Karpas-422 (cell line): ENCODE results near the gene HIPK1. TPM values are rescaled to one million over a fixed set of nuclear protein-coding genes. Genes with fewer than 3 reads are reported as not detected.
A peak's percentile ranks its signal among the peaks of the same experiment; 100 is the strongest.

Experiments
- DNase-seq: peaks from one replicate; pipeline ENCODE4 v3.0.0-alpha.2; 2015
- H2AFZ ChIP-seq: fragments of 200-600 bp; sonication (generic); 2 replicates; pipeline ENCODE4 v1.6.1; 2014; ENCODE audit warnings: antibody characterized with exemption, low read length, mixed read lengths
- H3K27ac ChIP-seq: fragments of 200-600 bp; sonication (generic); 2 replicates; pipeline ENCODE4 v1.5.1; 2014; ENCODE audit warnings: mild to moderate bottlenecking, low read length, moderate library complexity
- H3K27me3 ChIP-seq: fragments of 200-600 bp; sonication (generic); 2 replicates; pipeline ENCODE4 v1.6.1; 2014; ENCODE audit warnings: low read length, mixed read lengths
- H3K36me3 ChIP-seq: fragments of 200-600 bp; sonication (generic); 2 replicates; pipeline ENCODE4 v1.6.1; 2014; ENCODE audit warnings: low read length, mixed read lengths; ENCODE audit not compliant: insufficient read depth
- H3K4me1 ChIP-seq: fragments of 200-600 bp; sonication (generic); 2 replicates; pipeline ENCODE4 v1.6.1; 2014; ENCODE audit warnings: mild to moderate bottlenecking, low read length, mixed read lengths
- H3K4me2 ChIP-seq: fragments of 200-600 bp; sonication (generic); 2 replicates; pipeline ENCODE4 v1.6.1; 2014; ENCODE audit warnings: low read length, low read depth, mild to moderate bottlenecking; ENCODE audit not compliant: poor library complexity, severe bottlenecking
- H3K4me3 ChIP-seq: fragments of 200-600 bp; sonication (generic); 2 replicates; pipeline ENCODE4 v1.5.1; 2014; ENCODE audit warnings: mild to moderate bottlenecking, antibody characterized with exemption, low read length, mixed read lengths
- H3K79me2 ChIP-seq: fragments of 200-600 bp; sonication (generic); 2 replicates; pipeline ENCODE4 v1.6.1; 2014; ENCODE audit warnings: mild to moderate bottlenecking, low read length, mixed read lengths
- H3K9ac ChIP-seq: fragments of 200-600 bp; sonication (generic); 2 replicates; pipeline ENCODE4 v1.6.0; 2014; ENCODE audit warnings: low read length
- H3K9me2 ChIP-seq: fragments of 200-600 bp; sonication (generic), shearing (Covaris generic); replicated peaks from 2 replicates; pipeline ENCODE4 v1.6.0; 2014; ENCODE audit warnings: mild to moderate bottlenecking, low read length, moderate library complexity; ENCODE audit not compliant: insufficient read depth
- H3K9me3 ChIP-seq: fragments of 300-700, 200-600 bp; sonication (generic); 2 replicates; pipeline ENCODE4 v1.6.1; 2014; ENCODE audit warnings: low read length, mixed read lengths
- H4K20me1 ChIP-seq: fragments of 200-600 bp; sonication (generic); 2 replicates; pipeline ENCODE4 v1.6.1; 2014; ENCODE audit warnings: mild to moderate bottlenecking, antibody characterized with exemption, low read length, low read depth; ENCODE audit not compliant: insufficient read depth
- total RNA-seq: library from RNA; depleted of rRNA; stranded (reverse); fragments of >200 nt; shearing (Covaris generic); gene quantifications from 2 replicates; pipeline ENCODE4 v1.2.3, GENCODE V29; 2014; ENCODE audit warnings: low replicate concordance

HIPK1 gene
- total RNA-seq, 1 experiment from 2014 or later, result 36.0 TPM

DNA sequence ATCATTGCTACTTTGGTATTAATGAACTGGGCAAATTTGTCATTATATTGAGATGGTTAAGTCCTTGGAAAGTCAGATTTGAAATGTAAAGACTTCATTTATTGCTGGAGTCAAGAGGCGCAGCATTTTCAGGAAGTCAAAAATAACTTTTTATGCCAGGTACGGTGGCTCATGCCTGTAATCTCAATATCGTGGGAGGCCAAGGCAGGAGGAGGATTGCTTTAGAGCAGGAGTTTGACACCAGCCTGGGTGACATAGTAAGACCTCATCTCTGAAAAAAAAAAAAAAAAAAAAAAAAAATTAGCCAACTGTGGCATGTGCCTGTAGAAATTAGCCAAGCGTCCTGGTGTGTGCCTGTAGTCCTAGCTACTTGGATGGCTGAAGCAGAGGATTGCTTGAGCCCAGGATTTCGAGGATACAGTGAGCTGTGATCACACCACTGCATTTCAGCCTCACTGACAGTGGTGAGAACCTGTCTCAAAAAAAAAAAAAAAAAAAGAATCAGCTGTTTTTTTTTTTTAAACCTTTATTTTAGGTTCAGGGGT lies 5.5 kb downstream of the HIPK1 start:
- no peak for DNase-seq
- Histone ChIP-seq H3K4me1 (peaks cover 53% of the 10 kb centered on the region), H4K20me1 (peaks cover 16% of the 10 kb centered on the region; the same call in 1 of the 2 replicates), H3K36me3 (no peaks in the 10 kb centered on the region), H2AFZ (no peak overlapping the region), H3K9me3 (no peaks in the 10 kb centered on the region), H3K27me3 (no peaks in the 10 kb centered on the region), H3K9me2 (no peaks in the 10 kb centered on the region), H3K79me2 (peaks cover 99% of the 10 kb centered on the region), H3K4me3 (no peak overlapping the region), H3K27ac (no peak overlapping the region), H3K9ac (no peak overlapping the region), H3K4me2 (no peak overlapping the region)

DNA sequence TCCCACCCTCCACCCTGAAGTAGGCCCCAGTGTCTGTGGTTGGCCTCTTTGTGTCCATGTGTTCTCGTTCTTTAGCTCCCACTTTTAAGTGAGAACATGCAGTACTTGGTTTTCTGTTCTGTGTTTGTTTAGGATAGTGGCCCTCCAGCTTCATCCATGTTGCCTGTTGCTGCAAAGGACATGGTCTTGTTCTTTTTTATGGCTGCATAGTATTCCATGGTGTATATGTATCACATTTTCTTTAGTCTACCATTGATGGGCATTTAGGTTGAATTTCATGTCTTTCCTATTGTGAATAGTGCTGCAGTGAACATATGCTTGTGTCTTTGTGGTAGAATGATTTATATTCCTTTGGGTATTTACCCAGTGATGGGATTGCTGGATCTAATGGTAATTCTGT lies 6.1 kb downstream of the HIPK1 start:
- H3K4me2 ChIP-seq, result no peak overlapping the region
- H4K20me1 ChIP-seq, result peaks cover 14% of the 10 kb centered on the region; the same call in 1 of the 2 replicates
- DNase-seq, result no peak
- no peak overlapping the region for H3K9ac ChIP-seq
- H3K27ac ChIP-seq, result no peak overlapping the region
- H3K9me3 ChIP-seq, result no peaks in the 10 kb centered on the region
- H3K4me1 ChIP-seq, result peaks cover 53% of the 10 kb centered on the region
- H3K4me3 ChIP-seq, result no peak overlapping the region
- H3K36me3 ChIP-seq, result peaks cover 3% of the 10 kb centered on the region; the same call in 1 of the 2 replicates
- no peak overlapping the region for H2AFZ ChIP-seq
- no peaks in the 10 kb centered on the region for H3K27me3 ChIP-seq
- H3K9me2 ChIP-seq, result no peaks in the 10 kb centered on the region
- H3K79me2 ChIP-seq, result peaks cover 100% of the 10 kb centered on the region

DNA sequence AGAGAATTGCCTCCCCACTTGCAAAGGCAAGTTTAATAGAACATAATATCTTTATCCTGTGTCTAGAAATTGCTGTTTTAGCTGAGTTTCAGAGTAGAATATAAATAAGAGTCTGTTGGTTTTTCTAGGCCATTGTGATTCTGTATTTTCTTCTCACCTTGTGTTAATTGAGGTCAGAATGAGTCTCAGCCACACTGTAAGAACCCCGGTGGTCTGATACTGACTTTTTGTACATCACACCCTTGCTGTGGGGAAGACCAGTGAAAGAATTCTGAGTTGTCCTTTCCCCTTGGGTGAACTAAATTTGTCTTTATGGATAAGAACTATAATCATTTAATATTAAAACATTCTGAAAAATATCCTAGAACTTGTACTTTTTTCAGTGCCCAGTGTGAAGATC lies 6.8 kb downstream of the HIPK1 start:
- Histone ChIP-seq H3K27me3 (no peaks in the 10 kb centered on the region), H3K9ac (no peak overlapping the region), H3K9me3 (no peaks in the 10 kb centered on the region), H3K4me1 (peaks cover 50% of the 10 kb centered on the region), H3K27ac (peak overlapping the region; percentile 16; the same call in 1 of the 2 replicates), H3K9me2 (no peaks in the 10 kb centered on the region), H3K79me2 (peaks cover 100% of the 10 kb centered on the region), H3K4me2 (no peak overlapping the region), H2AFZ (no peak overlapping the region), H4K20me1 (peaks cover 11% of the 10 kb centered on the region; the same call in 1 of the 2 replicates), H3K36me3 (peaks cover 10% of the 10 kb centered on the region), H3K4me3 (no peak overlapping the region)
- DNase-seq, result no peak

DNA sequence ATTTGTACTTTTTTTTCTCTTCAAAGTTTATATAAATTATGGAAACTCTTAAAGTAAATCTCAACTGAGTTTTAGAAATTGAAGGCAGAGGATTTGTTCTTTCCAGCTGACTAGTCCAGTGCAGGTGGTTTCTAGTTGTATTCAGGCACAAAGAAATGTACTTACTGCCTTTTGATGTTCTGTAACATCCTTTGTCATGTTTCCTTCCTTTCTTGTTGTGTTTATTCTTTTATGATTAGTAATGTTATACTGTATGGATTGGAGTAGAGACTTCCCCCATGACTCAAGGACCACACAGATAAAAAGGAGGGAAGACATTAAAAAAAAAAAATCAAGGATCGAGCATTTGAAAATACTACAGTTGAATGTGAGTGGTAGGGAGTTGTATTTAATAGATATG lies 8.0 kb downstream of the HIPK1 start:
- Histone ChIP-seq H3K27me3 (no peaks in the 10 kb centered on the region), H3K9ac (no peak overlapping the region), H3K4me2 (no peak overlapping the region), H3K4me3 (no peak overlapping the region), H2AFZ (no peak overlapping the region), H3K9me2 (no peaks in the 10 kb centered on the region), H3K9me3 (no peaks in the 10 kb centered on the region), H3K36me3 (peaks cover 16% of the 10 kb centered on the region), H4K20me1 (peaks cover 11% of the 10 kb centered on the region; the same call in 1 of the 2 replicates), H3K79me2 (peaks cover 97% of the 10 kb centered on the region), H3K4me1 (peaks cover 38% of the 10 kb centered on the region), H3K27ac (peak overlapping the region; percentile 6; the same call in 1 of the 2 replicates)
- DNase-seq, result no peak

DNA sequence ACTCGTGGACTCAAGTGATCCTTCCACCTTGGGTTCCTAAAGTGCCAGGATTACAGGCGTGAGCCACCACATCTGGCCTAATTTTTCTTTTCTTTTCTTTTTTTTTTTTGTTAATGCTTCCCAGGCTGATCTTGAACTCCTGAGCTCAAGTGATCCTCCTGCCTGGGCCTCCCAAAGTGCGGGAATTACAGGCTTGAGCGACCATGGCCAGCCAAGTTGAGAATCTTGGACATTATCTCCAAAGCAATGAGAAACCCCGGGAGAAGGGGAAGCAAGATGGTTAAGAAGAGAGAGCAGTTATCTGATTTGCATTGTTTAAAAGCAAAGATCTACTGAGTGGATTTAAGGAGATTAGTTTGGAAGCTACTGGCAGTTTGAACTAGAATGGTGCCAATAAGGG lies 9.1 kb downstream of the HIPK1 start:
- H3K79me2 ChIP-seq, result peaks cover 96% of the 10 kb centered on the region
- H4K20me1 ChIP-seq, result peaks cover 11% of the 10 kb centered on the region; the same call in 1 of the 2 replicates
- H3K4me3 ChIP-seq, result no peak overlapping the region
- H3K9me3 ChIP-seq, result no peaks in the 10 kb centered on the region
- no peak overlapping the region for H3K4me2 ChIP-seq
- H3K36me3 ChIP-seq, result peaks cover 23% of the 10 kb centered on the region
- no peak overlapping the region for H3K9ac ChIP-seq
- peaks cover 31% of the 10 kb centered on the region for H3K4me1 ChIP-seq
- H2AFZ ChIP-seq, result no peak overlapping the region
- no peaks in the 10 kb centered on the region for H3K27me3 ChIP-seq
- DNase-seq, result no peak
- H3K9me2 ChIP-seq, result no peaks in the 10 kb centered on the region
- H3K27ac ChIP-seq, result 0 out of 2 replicates have a peak overlapping the region, but pooled peaks have one; percentile 20

DNA sequence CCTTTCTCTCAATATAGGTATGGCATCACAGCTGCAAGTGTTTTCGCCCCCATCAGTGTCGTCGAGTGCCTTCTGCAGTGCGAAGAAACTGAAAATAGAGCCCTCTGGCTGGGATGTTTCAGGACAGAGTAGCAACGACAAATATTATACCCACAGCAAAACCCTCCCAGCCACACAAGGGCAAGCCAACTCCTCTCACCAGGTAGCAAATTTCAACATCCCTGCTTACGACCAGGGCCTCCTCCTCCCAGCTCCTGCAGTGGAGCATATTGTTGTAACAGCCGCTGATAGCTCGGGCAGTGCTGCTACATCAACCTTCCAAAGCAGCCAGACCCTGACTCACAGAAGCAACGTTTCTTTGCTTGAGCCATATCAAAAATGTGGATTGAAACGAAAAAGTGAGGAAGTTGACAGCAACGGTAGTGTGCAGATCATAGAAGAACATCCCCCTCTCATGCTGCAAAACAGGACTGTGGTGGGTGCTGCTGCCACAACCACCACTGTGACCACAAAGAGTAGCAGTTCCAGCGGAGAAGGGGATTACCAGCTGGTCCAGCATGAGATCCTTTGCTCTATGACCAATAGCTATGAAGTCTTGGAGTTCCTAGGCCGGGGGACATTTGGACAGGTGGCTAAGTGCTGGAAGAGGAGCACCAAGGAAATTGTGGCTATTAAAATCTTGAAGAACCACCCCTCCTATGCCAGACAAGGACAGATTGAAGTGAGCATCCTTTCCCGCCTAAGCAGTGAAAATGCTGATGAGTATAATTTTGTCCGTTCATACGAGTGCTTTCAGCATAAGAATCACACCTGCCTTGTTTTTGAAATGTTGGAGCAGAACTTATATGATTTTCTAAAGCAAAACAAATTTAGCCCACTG lies 11.5 kb downstream of the HIPK1 start:
- H3K9me3 ChIP-seq, result no peaks in the 10 kb centered on the region
- no peak overlapping the region for H3K4me3 ChIP-seq
- H3K27ac ChIP-seq, result no peak overlapping the region
- no peak for DNase-seq
- H3K36me3 ChIP-seq, result peaks cover 26% of the 10 kb centered on the region
- no peaks in the 10 kb centered on the region for H3K27me3 ChIP-seq
- peaks cover 7% of the 10 kb centered on the region; the same call in 1 of the 2 replicates for H4K20me1 ChIP-seq
- no peak overlapping the region for H3K9ac ChIP-seq
- H3K79me2 ChIP-seq, result peaks cover 92% of the 10 kb centered on the region
- H3K4me2 ChIP-seq, result no peak overlapping the region
- no peak overlapping the region for H2AFZ ChIP-seq
- peaks cover 32% of the 10 kb centered on the region for H3K4me1 ChIP-seq
- H3K9me2 ChIP-seq, result no peaks in the 10 kb centered on the region

DNA sequence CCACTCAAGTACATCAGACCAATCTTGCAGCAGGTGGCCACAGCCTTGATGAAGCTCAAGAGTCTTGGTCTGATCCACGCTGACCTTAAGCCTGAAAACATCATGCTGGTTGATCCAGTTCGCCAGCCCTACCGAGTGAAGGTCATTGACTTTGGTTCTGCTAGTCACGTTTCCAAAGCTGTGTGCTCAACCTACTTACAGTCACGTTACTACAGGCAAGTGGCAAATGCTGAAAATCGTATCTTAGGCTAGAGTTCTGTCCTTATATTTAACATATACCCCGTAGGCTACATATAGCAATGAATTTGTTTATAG lies 12.1 kb downstream of the HIPK1 start:
- H3K4me2 ChIP-seq, result no peak overlapping the region
- peaks cover 26% of the 10 kb centered on the region for H3K36me3 ChIP-seq
- no peak overlapping the region for H2AFZ ChIP-seq
- H3K4me1 ChIP-seq, result peaks cover 32% of the 10 kb centered on the region
- no peak overlapping the region for H3K9ac ChIP-seq
- H4K20me1 ChIP-seq, result peaks cover 7% of the 10 kb centered on the region; the same call in 1 of the 2 replicates
- no peak overlapping the region for H3K4me3 ChIP-seq
- H3K79me2 ChIP-seq, result peaks cover 92% of the 10 kb centered on the region
- H3K9me3 ChIP-seq, result no peaks in the 10 kb centered on the region
- no peak overlapping the region for H3K27ac ChIP-seq
- no peaks in the 10 kb centered on the region for H3K27me3 ChIP-seq
- DNase-seq, result no peak
- no peaks in the 10 kb centered on the region for H3K9me2 ChIP-seq

DNA sequence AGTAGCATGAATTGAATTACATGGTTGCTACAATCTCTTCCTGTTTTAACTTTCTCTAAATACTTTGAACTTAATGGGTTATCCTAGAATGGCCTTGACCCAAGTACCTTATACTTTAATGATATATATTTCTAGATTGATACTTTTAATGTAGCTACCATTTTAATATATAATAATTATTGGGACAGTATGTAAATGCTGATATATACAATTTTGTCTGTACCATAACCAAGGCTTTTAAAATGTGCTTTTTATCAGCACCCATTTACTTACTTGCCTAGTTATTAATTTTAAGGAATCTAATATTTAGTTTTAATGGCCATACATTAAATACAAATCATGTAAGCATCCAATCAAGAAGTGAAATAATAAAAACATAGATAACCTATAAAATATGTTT lies 13.4 kb downstream of the HIPK1 start:
- H3K27me3 ChIP-seq, result no peaks in the 10 kb centered on the region
- H3K4me1 ChIP-seq, result peaks cover 34% of the 10 kb centered on the region
- no peak overlapping the region for H2AFZ ChIP-seq
- H3K79me2 ChIP-seq, result peaks cover 92% of the 10 kb centered on the region
- H3K9ac ChIP-seq, result no peak overlapping the region
- H3K9me2 ChIP-seq, result no peaks in the 10 kb centered on the region
- peaks cover 26% of the 10 kb centered on the region for H3K36me3 ChIP-seq
- DNase-seq, result no peak
- H3K4me3 ChIP-seq, result no peak overlapping the region
- no peaks in the 10 kb centered on the region for H3K9me3 ChIP-seq
- no peak overlapping the region for H3K27ac ChIP-seq
- H4K20me1 ChIP-seq, result peaks cover 4% of the 10 kb centered on the region; the same call in 1 of the 2 replicates
- no peak overlapping the region for H3K4me2 ChIP-seq
